Activated naive CD8-positive, alpha-beta T cell treated with anti-CD3 and anti-CD28 coated beads, Interleukin-2, amount 50 U/mL, for 24 hours (primary cell): Measurements from ENCODE around the gene TTLL11.

Source experiments
- ATAC-seq: fragments of 150-1000 bp; cut with Tn5 transposase; one replicate; pipeline ENCODE4 v1.10.0; 2021
- DNase-seq: peaks from one replicate; pipeline ENCODE4 v3.0.0; 2021
- H3K27ac Mint-ChIP-seq: one replicate; pipeline ENCODE4 v1.8.0; 2021; ENCODE audit warnings: mild to moderate bottlenecking, mixed read lengths
- H3K27me3 Mint-ChIP-seq: one replicate; pipeline ENCODE4 v1.8.0; 2021; ENCODE audit warnings: mixed read lengths
- H3K36me3 Mint-ChIP-seq: one replicate; pipeline ENCODE4 v1.8.0; 2021; ENCODE audit warnings: low read depth, mixed read lengths
- H3K4me1 Mint-ChIP-seq: one replicate; pipeline ENCODE4 v1.8.0; 2021; ENCODE audit warnings: mixed read lengths
- H3K4me3 Mint-ChIP-seq: one replicate; pipeline ENCODE4 v1.8.0; 2021; ENCODE audit warnings: mild to moderate bottlenecking, moderate library complexity, mixed read lengths
- H3K9me3 Mint-ChIP-seq: one replicate; pipeline ENCODE4 v1.8.0; 2021; ENCODE audit warnings: mixed read lengths

TTLL11 gene

GRCh38 chr9:121881920-121882500 lies 211.1 kb downstream of the TTLL11 start:
- Mint-ChIP-seq H3K9me3 (no peaks in the 10 kb centered on the region), H3K27me3 (no peaks in the 10 kb centered on the region), H3K36me3 (no peaks in the 10 kb centered on the region), H3K4me3 (no peak overlapping the region), H3K27ac (no peak overlapping the region), H3K4me1 (peaks cover 8% of the 10 kb centered on the region)
- ATAC-seq (no peak), DNase-seq (no peak)

- H3K27ac Mint-ChIP-seq: no peak overlapping the region
- no peaks in the 10 kb centered on the region for H3K36me3 Mint-ChIP-seq
- no peak overlapping the region for H3K4me3 Mint-ChIP-seq
- H3K9me3 Mint-ChIP-seq: no peaks in the 10 kb centered on the region
- ATAC-seq: no peak
- DNase-seq: no peak
- no peaks in the 10 kb centered on the region for H3K27me3 Mint-ChIP-seq
- peaks cover 5% of the 10 kb centered on the region for H3K4me1 Mint-ChIP-seq
These were observed 212.7 kb downstream of the TTLL11 start for GRCh38 chr9:121880343-121880898.

GRCh38 chr9:121878271-121878822 lies 214.8 kb downstream of the TTLL11 start:
- H3K4me1 Mint-ChIP-seq: no peaks in the 10 kb centered on the region
- no peaks in the 10 kb centered on the region for H3K27me3 Mint-ChIP-seq
- no peaks in the 10 kb centered on the region for H3K36me3 Mint-ChIP-seq
- no peak for ATAC-seq
- DNase-seq: no peak
- no peak overlapping the region for H3K27ac Mint-ChIP-seq
- no peaks in the 10 kb centered on the region for H3K9me3 Mint-ChIP-seq
- H3K4me3 Mint-ChIP-seq: no peak overlapping the region

- Mint-ChIP-seq H3K36me3 (no peaks in the 10 kb centered on the region), H3K9me3 (no peaks in the 10 kb centered on the region), H3K27ac (no peak overlapping the region), H3K4me3 (no peak overlapping the region), H3K27me3 (no peaks in the 10 kb centered on the region), H3K4me1 (no peaks in the 10 kb centered on the region)
- peak; percentile 20 for ATAC-seq
- DNase-seq: no peak
These were observed 216.3 kb downstream of the TTLL11 start for GRCh38 chr9:121876658-121877271.

GRCh38 chr9:121876255-121876654 lies 216.9 kb downstream of the TTLL11 start:
- H3K27me3 Mint-ChIP-seq: no peaks in the 10 kb centered on the region
- no peaks in the 10 kb centered on the region for H3K4me1 Mint-ChIP-seq
- ATAC-seq (no peak), DNase-seq (no peak)
- no peaks in the 10 kb centered on the region for H3K9me3 Mint-ChIP-seq
- H3K36me3 Mint-ChIP-seq: no peaks in the 10 kb centered on the region
- H3K4me3 Mint-ChIP-seq: no peak overlapping the region
- H3K27ac Mint-ChIP-seq: no peak overlapping the region

GRCh38 chr9:121874524-121874923 lies 218.6 kb downstream of the TTLL11 start:
- ATAC-seq (no peak), DNase-seq (no peak)
- no peak overlapping the region for H3K27ac Mint-ChIP-seq
- no peak overlapping the region for H3K4me3 Mint-ChIP-seq
- no peaks in the 10 kb centered on the region for H3K36me3 Mint-ChIP-seq
- H3K27me3 Mint-ChIP-seq: no peaks in the 10 kb centered on the region
- H3K9me3 Mint-ChIP-seq: no peaks in the 10 kb centered on the region
- no peaks in the 10 kb centered on the region for H3K4me1 Mint-ChIP-seq

- Mint-ChIP-seq H3K4me3 (no peak overlapping the region), H3K9me3 (no peaks in the 10 kb centered on the region), H3K27me3 (no peaks in the 10 kb centered on the region), H3K4me1 (no peaks in the 10 kb centered on the region), H3K27ac (no peak overlapping the region), H3K36me3 (no peaks in the 10 kb centered on the region)
- DNase-seq: no peak
- peak; percentile 15 for ATAC-seq
These were observed 221.6 kb downstream of the TTLL11 start for GRCh38 chr9:121871431-121872025.

- ATAC-seq: no peak
- no peaks in the 10 kb centered on the region for H3K9me3 Mint-ChIP-seq
- H3K4me3 Mint-ChIP-seq: no peak overlapping the region
- H3K4me1 Mint-ChIP-seq: no peaks in the 10 kb centered on the region
- H3K36me3 Mint-ChIP-seq: no peaks in the 10 kb centered on the region
- no peaks in the 10 kb centered on the region for H3K27me3 Mint-ChIP-seq
- no peak for DNase-seq
- no peak overlapping the region for H3K27ac Mint-ChIP-seq
These were observed 222.8 kb downstream of the TTLL11 start for GRCh38 chr9:121870271-121870670.

- Mint-ChIP-seq H3K4me3 (no peak overlapping the region), H3K4me1 (no peaks in the 10 kb centered on the region), H3K36me3 (no peaks in the 10 kb centered on the region), H3K27ac (no peak overlapping the region), H3K27me3 (no peaks in the 10 kb centered on the region), H3K9me3 (no peaks in the 10 kb centered on the region)
- DNase-seq (no peak), ATAC-seq (no peak)
These were observed 224.5 kb downstream of the TTLL11 start for GRCh38 chr9:121868626-121869025.

GRCh38 chr9:121866927-121867326 lies 226.2 kb downstream of the TTLL11 start:
- Mint-ChIP-seq H3K27me3 (no peaks in the 10 kb centered on the region), H3K4me1 (no peaks in the 10 kb centered on the region), H3K4me3 (no peak overlapping the region)

GRCh38 chr9:121865884-121866283 lies 227.2 kb downstream of the TTLL11 start:
- ATAC-seq (no peak), DNase-seq (no peak)
- Mint-ChIP-seq H3K27ac (no peak overlapping the region), H3K4me1 (no peaks in the 10 kb centered on the region), H3K36me3 (no peaks in the 10 kb centered on the region), H3K27me3 (no peaks in the 10 kb centered on the region), H3K9me3 (no peaks in the 10 kb centered on the region), H3K4me3 (no peak overlapping the region)

More at GRCh38 chr9:121866927-121867326, 226.2 kb downstream of the TTLL11 start:
- H3K9me3 Mint-ChIP-seq: no peaks in the 10 kb centered on the region
- ATAC-seq (no peak), DNase-seq (no peak)
- no peaks in the 10 kb centered on the region for H3K36me3 Mint-ChIP-seq
- H3K27ac Mint-ChIP-seq: no peak overlapping the region

- Mint-ChIP-seq H3K27me3 (no peaks in the 10 kb centered on the region), H3K9me3 (no peaks in the 10 kb centered on the region), H3K4me1 (no peaks in the 10 kb centered on the region), H3K4me3 (no peak overlapping the region), H3K27ac (no peak overlapping the region), H3K36me3 (no peaks in the 10 kb centered on the region)
- no peak for ATAC-seq
- no peak for DNase-seq
These were observed 228.0 kb downstream of the TTLL11 start for GRCh38 chr9:121865060-121865459.

- Mint-ChIP-seq H3K27ac (no peak overlapping the region), H3K36me3 (no peaks in the 10 kb centered on the region), H3K4me3 (no peak overlapping the region), H3K9me3 (no peaks in the 10 kb centered on the region), H3K4me1 (no peaks in the 10 kb centered on the region), H3K27me3 (no peaks in the 10 kb centered on the region)
- DNase-seq (no peak), ATAC-seq (no peak)
These were observed 229.2 kb downstream of the TTLL11 start for GRCh38 chr9:121863955-121864354.

- Mint-ChIP-seq H3K4me3 (no peak overlapping the region), H3K9me3 (no peaks in the 10 kb centered on the region), H3K27me3 (no peaks in the 10 kb centered on the region), H3K4me1 (no peaks in the 10 kb centered on the region), H3K27ac (no peak overlapping the region), H3K36me3 (no peaks in the 10 kb centered on the region)
- no peak for DNase-seq
- no peak for ATAC-seq
These were observed 230.5 kb downstream of the TTLL11 start for GRCh38 chr9:121862371-121863332.
